ENCODE measurements around the gene TRAPPC2L.

GRCh38 chr16:88835818-88836217, 21.1 kb upstream of the TRAPPC2L start:
- TF ChIP-seq CTCF (IDR thresholded peaks at IDR 0.05): no peak
- TF ChIP-seq POLR2A (IDR thresholded peaks at IDR 0.05): no peak
- no peak for TF ChIP-seq POLR2AphosphoS5 (IDR thresholded peaks at IDR 0.05)
